Kidney glomerular epithelial cell (primary cell): Measurements from ENCODE around the gene PIK3R1.

Source experiments
- DNase-seq: peaks from one replicate; lab custom pipeline; 2025; lab: John Stamatoyannopoulos, UW

Gene PIK3R1

GRCh38 chr5:68215208-68215897 lies at the start of gene PIK3R1:
PIK3R1 (plus strand) TSS chr5:68215756; CDS start chr5:68226676, 10,920 bp downstream.
- DNase-seq, result peak; percentile 95

GRCh38 chr5:68167195-68167651 lies 48.3 kb upstream of the PIK3R1 start:
- DNase-seq, result no peak

GRCh38 chr5:68169903-68170302 lies 45.7 kb upstream of the PIK3R1 start:
- no peak for DNase-seq

DNA sequence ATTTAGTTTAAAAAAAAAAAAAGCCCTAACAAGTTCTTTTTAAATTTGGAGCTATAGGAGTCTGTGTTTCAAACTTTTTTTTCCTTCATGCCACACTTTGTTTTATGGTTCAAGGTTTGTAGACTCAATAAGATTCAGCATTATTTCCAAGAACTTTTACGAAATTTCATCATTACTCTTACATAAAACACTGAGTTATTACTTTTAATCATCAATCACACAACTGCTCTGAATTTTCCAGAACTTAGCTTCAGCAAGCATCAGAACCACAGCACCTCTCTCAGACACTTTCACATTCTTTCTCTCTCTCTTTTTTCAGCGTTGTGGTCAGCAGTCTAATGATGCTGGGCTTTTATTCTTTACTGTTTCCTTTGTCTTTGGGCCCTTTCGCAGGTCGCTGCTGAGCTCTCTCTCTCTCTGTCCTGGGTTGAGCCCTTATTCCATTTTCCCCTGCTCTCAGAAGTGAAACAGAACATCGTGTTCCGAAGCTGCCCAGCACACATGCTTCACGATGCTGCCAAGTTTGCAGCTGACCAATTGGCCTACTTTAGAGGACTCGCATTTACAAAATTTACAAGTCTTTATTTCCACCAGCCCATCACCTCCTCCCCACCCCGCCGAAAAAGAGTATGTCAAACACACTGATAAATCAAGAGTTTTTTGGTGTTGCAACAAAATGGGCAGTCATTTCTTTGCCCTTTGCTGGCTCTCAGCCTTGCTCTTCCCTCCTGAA lies 44.6 kb upstream of the PIK3R1 start:
- no peak for DNase-seq

DNA sequence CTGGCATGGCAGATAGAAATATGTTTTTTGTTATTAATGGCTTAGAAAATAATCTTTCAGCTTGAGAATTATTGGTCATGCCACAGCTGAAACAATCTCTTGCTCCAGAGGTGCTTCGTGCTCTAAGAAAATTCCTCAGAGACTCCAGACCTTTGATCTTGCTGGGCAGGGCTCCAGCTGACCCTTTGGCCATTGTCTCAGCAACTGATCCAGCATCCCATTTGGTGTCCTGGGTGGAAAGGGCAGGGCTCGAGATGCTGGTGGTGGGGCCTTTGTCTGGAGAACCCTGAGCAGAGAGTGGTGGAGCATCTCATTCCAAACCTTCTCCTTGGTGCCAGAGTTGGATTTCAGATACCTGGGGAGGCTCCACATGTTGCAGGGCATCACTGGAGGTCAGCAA lies 43.2 kb upstream of the PIK3R1 start:
- no peak for DNase-seq

DNA sequence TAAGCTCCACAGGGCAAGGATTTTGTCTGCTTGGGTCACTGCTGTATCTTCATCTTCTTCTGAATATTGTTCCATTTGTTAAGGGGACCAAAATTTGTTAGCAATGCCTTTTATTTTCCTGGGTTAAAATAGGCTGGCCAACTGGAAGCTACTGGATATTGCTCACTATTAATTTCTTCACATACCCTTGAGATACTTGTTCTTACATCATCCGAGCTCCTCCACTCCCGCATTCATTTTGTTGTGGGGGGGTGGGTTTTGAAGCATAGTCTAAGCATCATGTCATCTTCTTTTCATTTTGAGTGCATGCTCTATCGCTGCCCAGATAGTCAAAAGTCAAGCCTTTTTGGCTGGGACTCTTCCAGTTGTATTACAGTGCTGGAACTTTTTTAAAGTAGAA lies 42.5 kb upstream of the PIK3R1 start:
- DNase-seq, result no peak

- DNase-seq, result no peak
Measured at GRCh38 chr5:68176253-68176652, 39.3 kb upstream of the PIK3R1 start.

GRCh38 chr5:68176802-68177479 lies 38.6 kb upstream of the PIK3R1 start:
- DNase-seq, result no peak

GRCh38 chr5:68177676-68178075 lies 37.9 kb upstream of the PIK3R1 start:
- DNase-seq, result no peak

DNA sequence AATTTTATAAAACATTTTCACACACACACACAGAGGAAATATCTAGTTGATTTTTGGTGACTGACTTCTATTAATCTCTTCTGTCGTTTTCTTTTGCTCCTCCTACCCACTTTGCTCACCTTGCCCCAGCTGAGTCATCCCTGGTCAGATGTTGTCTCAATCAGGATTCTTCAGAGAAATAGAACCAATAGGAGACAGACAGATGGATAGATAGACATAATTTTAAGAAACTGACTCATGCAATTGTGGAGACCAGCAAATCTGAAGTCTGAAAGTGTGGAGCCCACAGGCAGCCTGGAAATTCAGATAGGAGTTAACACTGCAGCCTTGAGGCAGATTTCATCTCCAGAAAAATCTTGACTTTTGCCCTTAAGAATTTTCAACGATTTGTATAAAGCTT lies 37.0 kb upstream of the PIK3R1 start:
- peak; percentile 38 for DNase-seq

GRCh38 chr5:68180121-68181038 lies 35.2 kb upstream of the PIK3R1 start:
- DNase-seq, result no peak

DNA sequence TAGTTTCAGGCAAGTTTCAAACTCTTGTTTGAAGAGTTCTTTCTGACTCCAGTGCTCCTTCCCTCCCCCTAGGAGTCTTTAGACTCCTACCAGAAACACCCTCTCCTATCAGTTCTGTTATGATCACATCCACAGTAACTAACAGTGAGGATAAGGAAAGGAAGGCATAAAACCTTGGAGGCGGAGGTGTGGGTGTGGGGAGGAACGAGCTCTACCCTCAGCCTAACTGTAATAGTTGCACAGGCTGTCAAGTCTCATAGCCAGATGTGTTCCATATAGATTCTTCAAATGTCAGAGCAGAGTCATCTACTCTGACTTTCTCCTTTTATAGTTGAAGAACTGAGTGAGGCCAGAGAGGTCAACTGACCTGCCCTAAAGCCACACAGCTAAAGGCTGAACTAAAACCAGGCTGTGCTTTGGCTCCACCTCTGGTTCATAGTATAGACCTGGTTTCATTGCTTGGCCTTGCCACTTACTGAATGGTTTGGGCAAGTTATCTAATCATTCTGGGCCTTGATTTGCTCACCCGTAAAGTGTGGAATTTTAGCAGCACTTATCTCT lies 34.4 kb upstream of the PIK3R1 start:
- DNase-seq, result no peak

GRCh38 chr5:68182094-68182493 lies 33.5 kb upstream of the PIK3R1 start:
- no peak for DNase-seq

DNA sequence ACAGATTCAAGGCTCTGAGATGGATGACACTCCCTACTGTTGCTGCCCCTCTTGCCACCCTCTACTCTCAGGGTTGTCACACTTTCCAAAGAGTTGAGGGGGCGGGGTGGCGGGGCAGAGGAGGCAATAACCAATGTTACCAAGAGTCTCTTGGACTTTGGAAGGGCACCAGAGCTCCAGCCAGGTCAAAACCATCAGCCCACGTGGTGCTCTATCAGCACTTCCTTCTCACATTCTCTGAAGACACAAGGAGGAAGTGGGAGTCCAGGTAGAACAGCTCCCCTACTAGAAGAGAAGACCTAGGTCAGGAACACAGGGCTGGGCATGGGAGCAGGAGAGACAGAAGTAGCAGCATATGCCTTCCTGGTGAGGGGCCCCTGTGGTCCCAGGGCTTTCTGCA lies 33.0 kb upstream of the PIK3R1 start:
- DNase-seq, result no peak

- peak; percentile 42 for DNase-seq
Measured at GRCh38 chr5:68187268-68188055, 28.1 kb upstream of the PIK3R1 start.

DNA sequence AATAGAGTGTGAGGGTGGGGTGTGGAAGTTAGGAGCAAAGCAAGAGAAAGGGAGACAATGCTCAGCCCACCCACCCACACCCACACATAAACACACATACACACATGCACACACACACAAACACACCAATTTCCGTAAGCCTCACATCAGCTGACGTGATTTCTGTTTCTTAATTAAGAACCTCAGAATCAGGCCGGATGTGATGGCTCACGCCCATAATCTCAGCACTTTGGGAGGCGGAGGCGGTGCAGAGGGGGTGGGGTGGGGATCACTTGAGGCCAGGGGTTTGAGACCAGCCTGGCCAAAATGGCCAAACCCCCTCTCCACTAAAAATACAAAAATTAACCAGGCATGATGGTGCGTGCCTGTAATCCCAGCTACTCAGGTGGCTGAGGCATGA lies 26.4 kb upstream of the PIK3R1 start:
- DNase-seq, result no peak

DNA sequence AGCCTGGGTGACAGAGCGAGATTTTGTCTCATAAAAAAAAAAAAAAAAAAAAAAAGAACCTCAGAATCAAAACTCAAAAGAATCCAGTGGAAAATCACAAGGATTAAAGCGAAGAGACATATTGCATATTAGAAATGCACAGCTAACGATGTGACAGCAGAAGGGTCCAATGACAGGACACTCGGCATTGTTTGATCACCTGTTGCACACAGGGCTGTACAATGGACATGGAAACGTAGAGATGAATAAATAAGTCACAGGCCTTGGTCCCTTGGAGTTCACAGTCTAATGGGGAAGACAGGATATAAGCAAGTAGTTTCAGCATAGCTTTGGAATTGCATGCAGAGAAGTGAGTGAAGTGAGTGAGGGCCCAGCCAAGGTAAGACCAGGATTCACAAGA lies 25.9 kb upstream of the PIK3R1 start:
- DNase-seq, result no peak

DNA sequence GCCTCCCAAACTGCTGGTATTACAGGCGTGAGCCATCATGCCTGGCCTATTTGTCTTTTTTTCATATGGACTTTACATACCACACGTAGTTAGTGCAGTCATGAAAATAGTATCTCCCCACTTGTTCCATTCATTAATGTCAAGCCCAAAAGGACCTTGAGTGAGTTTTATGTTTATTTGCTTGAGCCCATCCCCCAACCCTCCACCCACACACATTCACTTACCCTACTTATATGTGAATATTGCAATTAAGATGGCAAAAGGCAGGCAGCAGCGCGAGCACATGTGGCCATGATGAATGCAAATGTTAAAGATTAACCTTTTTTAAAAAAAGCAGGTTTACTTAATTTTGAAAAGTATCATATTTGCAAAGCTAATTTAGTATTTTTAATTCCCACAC lies 24.9 kb upstream of the PIK3R1 start:
- DNase-seq, result no peak

DNA sequence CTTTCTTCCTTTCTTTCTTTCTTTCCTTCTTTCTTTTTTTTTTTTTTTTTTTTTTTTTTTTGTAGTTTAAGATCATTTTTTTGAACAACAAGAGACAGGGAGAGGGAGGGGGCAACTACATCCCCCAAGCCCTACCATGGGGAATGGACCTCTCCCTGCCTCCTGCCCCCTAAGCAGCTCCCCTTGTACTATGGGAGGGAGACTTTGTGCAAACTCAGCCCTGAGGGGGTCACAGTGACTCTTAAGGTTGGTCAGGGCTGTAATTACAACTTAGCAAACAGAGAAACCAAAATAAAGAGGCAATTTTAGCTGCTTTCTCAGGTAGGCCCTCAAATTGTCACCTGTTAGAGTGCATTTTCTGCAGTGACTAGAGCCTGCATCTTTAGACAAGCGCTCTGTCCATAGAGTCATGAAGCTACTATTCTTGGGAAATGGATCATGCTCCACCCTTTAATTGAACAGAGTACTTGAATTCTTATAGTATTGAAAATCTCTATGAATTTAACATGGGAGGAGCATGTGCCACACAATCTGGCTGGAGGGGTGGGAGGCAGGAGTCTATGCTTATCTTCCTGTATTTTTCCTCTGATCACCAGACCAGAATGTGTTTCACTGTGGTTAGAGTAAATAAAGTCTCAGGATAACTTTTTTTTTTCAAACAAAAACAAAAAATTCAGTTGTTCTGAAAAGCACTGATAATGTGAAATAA lies 24.3 kb upstream of the PIK3R1 start:
- DNase-seq, result no peak

DNA sequence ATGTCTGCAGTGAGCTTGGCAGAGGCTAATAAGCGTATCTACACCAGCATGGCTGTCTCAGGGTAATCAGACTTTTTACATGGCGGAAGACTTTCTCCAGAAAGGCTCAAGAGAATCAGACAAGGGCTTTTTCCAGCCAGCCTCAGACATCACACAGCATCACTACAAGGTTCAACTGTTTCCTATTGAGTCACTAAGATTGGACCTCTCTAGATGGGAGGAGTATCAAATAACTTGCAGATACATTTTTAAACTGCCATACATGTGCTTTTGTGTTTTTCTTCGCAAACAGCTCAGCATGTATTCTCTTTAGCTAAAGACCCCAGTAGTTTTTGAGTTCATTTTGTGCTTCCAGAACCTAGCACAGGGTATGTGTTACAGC lies 22.9 kb upstream of the PIK3R1 start:
- DNase-seq, result peak; percentile 56
